ENCODE data around the gene VEZT. TPM values are rescaled to one million over a fixed set of nuclear protein-coding genes. Genes with fewer than 3 reads are reported as not detected.

VEZT gene
- total and polyA plus RNA-seq, 9 of the 15 experiments (the other 6 are each of a cell fraction or from before 2014, with no cell fraction given), result 16.1 to 61.5 (median 32.6) TPM

DNA sequence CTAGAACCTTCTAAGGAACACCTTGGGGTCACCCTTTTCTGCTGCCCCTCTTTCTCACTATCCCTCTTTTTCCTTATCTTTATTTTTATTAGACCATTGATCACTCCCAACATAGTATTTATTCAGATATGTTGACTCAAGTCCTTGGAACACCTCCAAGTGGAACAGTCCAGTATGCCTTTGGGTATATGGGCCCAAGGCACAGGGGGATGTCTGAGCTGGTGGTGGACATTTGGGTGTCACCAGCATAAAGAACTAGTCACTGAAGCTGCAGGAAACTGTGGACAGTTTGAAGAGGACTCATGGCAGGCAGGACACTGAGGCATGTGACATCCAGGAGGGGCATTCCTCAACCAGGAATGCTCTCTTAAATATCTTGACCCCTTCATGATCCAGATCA lies 105.6 kb downstream of the VEZT start (continued):
- TF ChIP-seq ZBTB40 (IDR thresholded peaks at IDR 0.05), result no peak
- TF ChIP-seq ZBTB40 (CRISPR knock-in tag; IDR thresholded peaks at IDR 0.05), result no peak
- TF ChIP-seq DDX20 (tag; IDR thresholded peaks at IDR 0.05; ENCODE audit: low read depth), result no peak
- TF ChIP-seq HEY1 (CRISPR knock-in tag; IDR thresholded peaks at IDR 0.05; ENCODE audit: borderline replicate concordance), result no peak
- TF ChIP-seq NEUROD1 (IDR thresholded peaks at IDR 0.05; ENCODE audit: borderline replicate concordance, low read depth, low read length, partially characterized antibody), result no peak
- TF ChIP-seq ZNF274 (IDR thresholded peaks at IDR 0.05; ENCODE audit: borderline replicate concordance, low read depth, low read length), result no peak
- no peak for TF ChIP-seq ZNF75A (CRISPR knock-in tag; IDR thresholded peaks at IDR 0.05)
- TF ChIP-seq TEAD2 (tag; IDR thresholded peaks at IDR 0.05), result no peak
- TF ChIP-seq, protein P1, sequence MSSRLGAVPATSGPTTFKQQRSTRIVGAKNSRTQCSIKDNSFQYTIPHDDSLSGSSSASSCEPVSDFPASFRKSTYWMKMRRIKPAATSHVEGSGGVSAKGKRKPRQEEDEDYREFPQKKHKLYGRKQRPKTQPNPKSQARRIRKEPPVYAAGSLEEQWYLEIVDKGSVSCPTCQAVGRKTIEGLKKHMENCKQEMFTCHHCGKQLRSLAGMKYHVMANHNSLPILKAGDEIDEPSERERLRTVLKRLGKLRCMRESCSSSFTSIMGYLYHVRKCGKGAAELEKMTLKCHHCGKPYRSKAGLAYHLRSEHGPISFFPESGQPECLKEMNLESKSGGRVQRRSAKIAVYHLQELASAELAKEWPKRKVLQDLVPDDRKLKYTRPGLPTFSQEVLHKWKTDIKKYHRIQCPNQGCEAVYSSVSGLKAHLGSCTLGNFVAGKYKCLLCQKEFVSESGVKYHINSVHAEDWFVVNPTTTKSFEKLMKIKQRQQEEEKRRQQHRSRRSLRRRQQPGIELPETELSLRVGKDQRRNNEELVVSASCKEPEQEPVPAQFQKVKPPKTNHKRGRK (tag; IDR thresholded peaks at IDR 0.05), result no peak
- no peak for TF ChIP-seq MYNN (IDR thresholded peaks at IDR 0.05)
- TF ChIP-seq MYNN (CRISPR knock-in tag; IDR thresholded peaks at IDR 0.05), result no peak
- no peak for TF ChIP-seq ZNF146 (CRISPR knock-in tag; IDR thresholded peaks at IDR 0.05; ENCODE audit: unreplicated experiment)
- TF ChIP-seq NR2C1 (IDR thresholded peaks at IDR 0.05), result no peak
- no peak for TF ChIP-seq NR2C1 (tag; IDR thresholded peaks at IDR 0.05)

All from K562 (cell line).